ENCODE measurements around the gene SH3BP2.

Gene SH3BP2

DNA sequence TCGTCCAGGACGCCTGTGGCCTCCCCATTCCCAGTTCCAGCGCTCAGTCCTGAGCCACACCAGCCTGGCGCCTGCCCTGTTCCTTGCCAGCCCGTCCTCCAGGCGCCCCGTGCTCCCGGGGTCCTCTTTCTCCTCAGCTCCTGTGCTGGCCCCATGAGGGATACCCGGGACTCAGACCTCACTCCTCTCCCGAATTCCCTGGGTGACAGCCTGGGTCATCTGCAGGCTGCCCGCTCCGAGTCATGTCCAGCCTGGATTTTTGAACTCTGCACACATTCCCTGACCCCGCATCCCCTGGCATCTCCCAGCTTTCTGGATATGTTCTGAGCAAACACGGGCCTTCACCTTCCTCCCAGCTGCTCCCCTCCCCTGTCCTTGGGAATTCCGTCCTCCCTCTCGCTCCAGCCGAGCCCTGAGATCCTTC, 35.9 kb downstream of the SH3BP2 start:
- H3K9ac ChIP-seq (ENCODE audit: low read length): no peak overlapping the region
- H2BK5ac ChIP-seq (ENCODE audit: low read depth, low read length, poor library complexity): no peak overlapping the region
- no peak overlapping the region for H2BK120ac ChIP-seq (ENCODE audit: insufficient read depth, low read length, poor library complexity)
- H3K4me1 ChIP-seq (ENCODE audit: control insufficient read depth in 1 of 2, insufficient read depth in 2 of 2, low read length in 2 of 2): peaks cover 5% of the 10 kb centered on the region in 2 experiments
- no peaks in the 10 kb centered on the region for H3K27me3 ChIP-seq (ENCODE audit: insufficient read depth, low read length)
- no peaks in the 10 kb centered on the region for H3K79me1 ChIP-seq (ENCODE audit: low read length)
- no peak overlapping the region for H3K27ac ChIP-seq (ENCODE audit: low read depth, low read length)
- WGBS (ENCODE audit: extremely low coverage, insufficient coverage, insufficient read length): no CpG with 5 or more reads among the region's 17 CpGs
- H3K79me2 ChIP-seq (ENCODE audit: control insufficient read depth, insufficient read depth, low read length, poor library complexity): no peaks in the 10 kb centered on the region
- no peak overlapping the region for H3K23ac ChIP-seq (ENCODE audit: low read length)
- H2AK5ac ChIP-seq (ENCODE audit: low read length): no peak overlapping the region
- H2BK12ac ChIP-seq (ENCODE audit: low read length): no peak overlapping the region
- no peak overlapping the region for H3K14ac ChIP-seq (ENCODE audit: low read length)
- H3K4ac ChIP-seq (ENCODE audit: low read depth, low read length): no peak overlapping the region
- no peak overlapping the region for H3K4me3 ChIP-seq (ENCODE audit: low read depth, low read length)
- no peak overlapping the region for H4K91ac ChIP-seq (ENCODE audit: low read depth, low read length)
- peaks cover 83 to 89% of the 10 kb centered on the region in 2 experiments for H3K36me3 ChIP-seq (ENCODE audit: control insufficient read depth in 1 of 2, insufficient read depth in 2 of 2, low read length in 2 of 2)
- no peak overlapping the region for H3K4me2 ChIP-seq (ENCODE audit: low read length)
- H3K9me3 ChIP-seq (ENCODE audit: insufficient read depth, low read depth, low read length): peaks cover 7% of the 10 kb centered on the region
- no peak overlapping the region for H2AFZ ChIP-seq (ENCODE audit: insufficient read depth, low read length, poor library complexity)
- H4K8ac ChIP-seq (ENCODE audit: low read depth, low read length): no peak overlapping the region
- no peak overlapping the region for H3K18ac ChIP-seq (ENCODE audit: low read length)
- H4K12ac ChIP-seq (ENCODE audit: low read depth, low read length): no peak overlapping the region
- peak in 1 of 2 donors; percentile 39 for DNase-seq

- Histone ChIP-seq H3K4me1 (ENCODE audit: control insufficient read depth in 1 of 2, insufficient read depth in 2 of 2, low read length in 2 of 2) (peaks cover 5% of the 10 kb centered on the region in 2 experiments), H2BK120ac (ENCODE audit: insufficient read depth, low read length, poor library complexity) (no peak overlapping the region), H3K23ac (ENCODE audit: low read length) (no peak overlapping the region), H2BK12ac (ENCODE audit: low read length) (no peak overlapping the region), H3K4ac (ENCODE audit: low read depth, low read length) (no peak overlapping the region), H2AFZ (ENCODE audit: insufficient read depth, low read length, poor library complexity) (no peak overlapping the region), H3K36me3 (ENCODE audit: control insufficient read depth in 1 of 2, insufficient read depth in 2 of 2, low read length in 2 of 2) (peaks cover 83 to 89% of the 10 kb centered on the region in 2 experiments), H2AK5ac (ENCODE audit: low read length) (no peak overlapping the region), H3K27me3 (ENCODE audit: insufficient read depth, low read length) (no peaks in the 10 kb centered on the region), H3K4me3 (ENCODE audit: low read depth, low read length) (no peak overlapping the region), H3K9me3 (ENCODE audit: insufficient read depth, low read depth, low read length) (peaks cover 4% of the 10 kb centered on the region), H3K27ac (ENCODE audit: low read depth, low read length) (no peak overlapping the region), H3K18ac (ENCODE audit: low read length) (no peak overlapping the region), H3K14ac (ENCODE audit: low read length) (no peak overlapping the region), H3K79me1 (ENCODE audit: low read length) (no peaks in the 10 kb centered on the region), H4K91ac (ENCODE audit: low read depth, low read length) (no peak overlapping the region), H4K12ac (ENCODE audit: low read depth, low read length) (no peak overlapping the region), H2BK5ac (ENCODE audit: low read depth, low read length, poor library complexity) (no peak overlapping the region), H3K4me2 (ENCODE audit: low read length) (no peak overlapping the region), H4K8ac (ENCODE audit: low read depth, low read length) (no peak overlapping the region), H3K9ac (ENCODE audit: low read length) (no peak overlapping the region), H3K79me2 (ENCODE audit: control insufficient read depth, insufficient read depth, low read length, poor library complexity) (no peaks in the 10 kb centered on the region)
- no peak for DNase-seq
- no CpG with 5 or more reads among the region's 18 CpGs for WGBS (ENCODE audit: extremely low coverage, insufficient coverage, insufficient read length)
These were observed 36.5 kb downstream of the SH3BP2 start for GRCh38 chr4:2829321-2829932.

DNA sequence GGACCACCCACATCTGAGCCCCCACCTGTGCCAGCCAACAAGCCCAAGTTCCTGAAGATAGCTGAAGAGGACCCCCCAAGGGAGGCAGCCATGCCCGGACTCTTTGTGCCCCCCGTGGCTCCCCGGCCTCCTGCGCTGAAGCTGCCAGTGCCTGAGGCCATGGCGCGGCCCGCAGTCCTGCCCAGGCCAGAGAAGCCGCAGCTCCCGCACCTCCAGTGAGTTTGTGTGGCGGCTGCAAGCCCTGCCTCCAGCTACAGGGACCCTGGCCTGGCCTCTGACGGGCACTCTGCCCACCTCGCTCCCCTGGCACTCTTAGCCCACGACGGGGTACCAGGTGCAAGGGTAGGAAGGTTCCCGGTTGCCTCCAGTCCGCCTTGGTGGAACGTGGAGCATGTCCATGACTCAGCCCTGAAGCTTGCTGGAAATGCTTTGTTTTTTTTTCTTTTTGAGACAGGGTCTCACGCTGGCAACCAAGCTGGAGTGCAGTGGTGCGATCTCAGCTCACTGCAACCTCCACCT, 37.1 kb downstream of the SH3BP2 start:
- no peaks in the 10 kb centered on the region for H3K79me2 ChIP-seq (ENCODE audit: control insufficient read depth, insufficient read depth, low read length, poor library complexity)
- H2BK12ac ChIP-seq (ENCODE audit: low read length): no peak overlapping the region
- H2AFZ ChIP-seq (ENCODE audit: insufficient read depth, low read length, poor library complexity): no peak overlapping the region
- no peaks in the 10 kb centered on the region for H3K79me1 ChIP-seq (ENCODE audit: low read length)
- no peaks in the 10 kb centered on the region for H3K27me3 ChIP-seq (ENCODE audit: insufficient read depth, low read length)
- no peak overlapping the region for H3K4me3 ChIP-seq (ENCODE audit: low read depth, low read length)
- peak; percentile 24 to 66 for DNase-seq
- H2BK5ac ChIP-seq (ENCODE audit: low read depth, low read length, poor library complexity): no peak overlapping the region
- no peak overlapping the region for H2BK120ac ChIP-seq (ENCODE audit: insufficient read depth, low read length, poor library complexity)
- H4K12ac ChIP-seq (ENCODE audit: low read depth, low read length): no peak overlapping the region
- no CpG with 5 or more reads among the region's 19 CpGs for WGBS (ENCODE audit: extremely low coverage, insufficient coverage, insufficient read length)
- no peak overlapping the region for H3K27ac ChIP-seq (ENCODE audit: low read depth, low read length)
- H3K23ac ChIP-seq (ENCODE audit: low read length): no peak overlapping the region
- no peak overlapping the region for H3K4ac ChIP-seq (ENCODE audit: low read depth, low read length)
- H3K4me1 ChIP-seq (ENCODE audit: control insufficient read depth in 1 of 2, insufficient read depth in 2 of 2, low read length in 2 of 2): peaks cover 5% of the 10 kb centered on the region in 2 experiments
- peaks cover 4% of the 10 kb centered on the region for H3K9me3 ChIP-seq (ENCODE audit: insufficient read depth, low read depth, low read length)
- no peak overlapping the region for H3K4me2 ChIP-seq (ENCODE audit: low read length)
- H3K9ac ChIP-seq (ENCODE audit: low read length): no peak overlapping the region
- no peak overlapping the region for H2AK5ac ChIP-seq (ENCODE audit: low read length)
- H3K36me3 ChIP-seq (ENCODE audit: control insufficient read depth in 1 of 2, insufficient read depth in 2 of 2, low read length in 2 of 2): peaks cover 81 to 88% of the 10 kb centered on the region in 2 experiments
- H4K91ac ChIP-seq (ENCODE audit: low read depth, low read length): no peak overlapping the region
- H3K14ac ChIP-seq (ENCODE audit: low read length): no peak overlapping the region
- no peak overlapping the region for H4K8ac ChIP-seq (ENCODE audit: low read depth, low read length)
- H3K18ac ChIP-seq (ENCODE audit: low read length): no peak overlapping the region

DNA sequence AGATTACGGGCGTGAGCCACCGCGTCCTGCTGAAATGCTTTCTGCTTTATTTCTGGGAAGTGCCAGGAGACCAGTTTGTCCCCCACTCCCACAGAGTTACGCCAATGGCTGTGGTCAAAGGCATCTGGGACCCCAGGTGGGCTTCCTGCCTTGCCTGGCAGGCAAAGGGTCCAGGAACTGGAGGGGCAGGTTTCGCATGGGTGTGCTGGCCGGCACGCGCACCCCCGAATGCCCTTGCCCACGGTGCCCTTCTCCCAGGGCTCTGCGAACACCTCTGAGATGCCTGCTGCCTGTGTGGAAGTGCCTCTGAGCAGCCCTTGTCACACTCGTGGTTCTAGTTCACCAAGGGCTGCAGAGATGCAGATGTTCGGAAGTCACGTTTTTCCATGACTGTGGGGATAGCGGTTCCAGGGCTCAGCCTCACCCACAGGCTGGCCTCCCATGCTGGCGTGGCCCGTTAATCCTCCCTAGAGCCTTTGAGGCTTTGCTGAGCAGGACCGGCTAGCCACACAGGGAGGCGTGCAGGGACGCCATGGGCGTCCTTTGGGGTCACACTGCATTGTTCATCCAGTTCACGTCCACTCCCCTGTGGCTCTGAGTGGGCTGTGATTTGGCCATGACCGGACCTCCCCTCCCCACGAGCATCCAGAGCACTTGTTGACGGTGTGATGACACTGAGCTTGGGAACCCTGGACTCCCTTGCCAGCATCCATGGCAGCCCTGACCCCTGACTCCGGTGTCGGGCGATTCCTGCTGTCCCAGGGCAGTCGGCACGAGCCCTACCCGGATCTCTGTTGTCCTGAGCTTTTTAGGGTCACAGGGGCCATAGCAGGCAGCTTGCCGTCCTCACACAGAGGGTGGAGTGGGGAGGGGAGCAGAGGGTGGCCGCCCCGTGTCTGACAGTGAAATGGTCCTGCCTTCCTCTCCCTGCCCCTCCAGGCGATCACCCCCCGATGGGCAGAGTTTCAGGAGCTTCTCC, 38.0 kb downstream of the SH3BP2 start:
- WGBS (ENCODE audit: extremely low coverage, insufficient coverage, insufficient read length): no CpG with 5 or more reads among the region's 37 CpGs
- H3K14ac ChIP-seq (ENCODE audit: low read length): no peak overlapping the region

More for the DNA sequence above, 38.0 kb downstream of the SH3BP2 start:
- Histone ChIP-seq H3K79me1 (ENCODE audit: low read length) (no peaks in the 10 kb centered on the region), H3K9me3 (ENCODE audit: insufficient read depth, low read depth, low read length) (peaks cover 4% of the 10 kb centered on the region), H3K23ac (ENCODE audit: low read length) (no peak overlapping the region), H2AK5ac (ENCODE audit: low read length) (no peak overlapping the region), H4K91ac (ENCODE audit: low read depth, low read length) (no peak overlapping the region), H3K36me3 (ENCODE audit: control insufficient read depth in 1 of 2, insufficient read depth in 2 of 2, low read length in 2 of 2) (peaks cover 75 to 82% of the 10 kb centered on the region in 2 experiments), H2AFZ (ENCODE audit: insufficient read depth, low read length, poor library complexity) (no peak overlapping the region), H3K4me1 (ENCODE audit: control insufficient read depth in 1 of 2, insufficient read depth in 2 of 2, low read length in 2 of 2) (peaks cover 5% of the 10 kb centered on the region in 2 experiments), H3K4ac (ENCODE audit: low read depth, low read length) (no peak overlapping the region), H3K27me3 (ENCODE audit: insufficient read depth, low read length) (no peaks in the 10 kb centered on the region), H2BK120ac (ENCODE audit: insufficient read depth, low read length, poor library complexity) (no peak overlapping the region), H3K27ac (ENCODE audit: low read depth, low read length) (no peak overlapping the region), H3K9ac (ENCODE audit: low read length) (no peak overlapping the region), H3K79me2 (ENCODE audit: control insufficient read depth, insufficient read depth, low read length, poor library complexity) (no peaks in the 10 kb centered on the region), H3K18ac (ENCODE audit: low read length) (no peak overlapping the region), H3K4me2 (ENCODE audit: low read length) (no peak overlapping the region), H3K4me3 (ENCODE audit: low read depth, low read length) (no peak overlapping the region), H2BK12ac (ENCODE audit: low read length) (no peak overlapping the region), H4K12ac (ENCODE audit: low read depth, low read length) (no peak overlapping the region), H4K8ac (ENCODE audit: low read depth, low read length) (no peak overlapping the region), H2BK5ac (ENCODE audit: low read depth, low read length, poor library complexity) (no peak overlapping the region)
- DNase-seq: no peak
